Measurements from ENCODE around the gene SH3BP4.

GRCh38 chr2:235053651-235054050 lies 101.8 kb downstream of the SH3BP4 start:
- TF ChIP-seq POLR2A (IDR thresholded peaks at IDR 0.05), result no peak
- TF ChIP-seq CTCF (IDR thresholded peaks at IDR 0.05), result no peak

Data from Peyer's patch (tissue), 4 donors.